Measurements from ENCODE around the gene LDHAL6B. TPM values are rescaled to one million over a fixed set of nuclear protein-coding genes. Genes with fewer than 3 reads are reported as not detected.
A peak's percentile ranks its signal among the peaks of the same experiment; 100 is the strongest.

The LDHAL6B gene
- total and polyA plus RNA-seq, 12 donors = not detected

DNA sequence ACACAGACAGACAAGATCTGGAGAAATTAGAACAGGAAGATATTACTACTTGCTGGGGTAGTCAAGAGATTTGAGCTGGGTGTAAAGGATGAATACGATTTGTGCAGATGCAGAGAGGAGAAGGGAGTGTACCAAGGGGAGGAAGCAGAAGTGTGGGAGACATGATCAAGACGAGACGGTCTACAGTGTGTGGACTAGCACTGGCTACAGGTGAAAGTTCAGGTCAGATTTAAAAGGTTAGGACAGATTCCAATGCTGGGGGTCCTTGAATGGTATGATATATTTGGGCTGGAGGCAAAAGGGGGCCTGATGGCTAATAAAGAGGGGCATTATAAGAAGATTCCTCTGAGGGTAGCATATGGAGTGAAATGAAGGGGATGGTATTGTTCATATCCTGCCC is 12.1 kb downstream of the LDHAL6B start:
- Histone ChIP-seq H3K4me3 (no peak overlapping the region), H3K36me3 (replicated peaks in 1 of 2) (no peaks in the 10 kb centered on the region), H3K9me3 (replicated peaks in 1 of 3) (no peaks in the 10 kb centered on the region), H3K4me1 (replicated peaks in 1 of 2) (peaks cover 0 to under 1% of the 10 kb centered on the region in 2 donors), H3K27me3 (no peaks in the 10 kb centered on the region), H3K27ac (no peak overlapping the region)
- WGBS, 4 donors = 80 to 91% (median 89%) methylated on average over 3 of the region's 3 CpGs
- intact Hi-C loops (cut with DNase I) = no loop called here
- no peak for DNase-seq
- no peak for TF ChIP-seq POLR2A (IDR thresholded peaks at IDR 0.05)
- TF ChIP-seq, protein P1, sequence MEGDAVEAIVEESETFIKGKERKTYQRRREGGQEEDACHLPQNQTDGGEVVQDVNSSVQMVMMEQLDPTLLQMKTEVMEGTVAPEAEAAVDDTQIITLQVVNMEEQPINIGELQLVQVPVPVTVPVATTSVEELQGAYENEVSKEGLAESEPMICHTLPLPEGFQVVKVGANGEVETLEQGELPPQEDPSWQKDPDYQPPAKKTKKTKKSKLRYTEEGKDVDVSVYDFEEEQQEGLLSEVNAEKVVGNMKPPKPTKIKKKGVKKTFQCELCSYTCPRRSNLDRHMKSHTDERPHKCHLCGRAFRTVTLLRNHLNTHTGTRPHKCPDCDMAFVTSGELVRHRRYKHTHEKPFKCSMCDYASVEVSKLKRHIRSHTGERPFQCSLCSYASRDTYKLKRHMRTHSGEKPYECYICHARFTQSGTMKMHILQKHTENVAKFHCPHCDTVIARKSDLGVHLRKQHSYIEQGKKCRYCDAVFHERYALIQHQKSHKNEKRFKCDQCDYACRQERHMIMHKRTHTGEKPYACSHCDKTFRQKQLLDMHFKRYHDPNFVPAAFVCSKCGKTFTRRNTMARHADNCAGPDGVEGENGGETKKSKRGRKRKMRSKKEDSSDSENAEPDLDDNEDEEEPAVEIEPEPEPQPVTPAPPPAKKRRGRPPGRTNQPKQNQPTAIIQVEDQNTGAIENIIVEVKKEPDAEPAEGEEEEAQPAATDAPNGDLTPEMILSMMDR (IDR thresholded peaks at IDR 0.05) = no peak

DNA sequence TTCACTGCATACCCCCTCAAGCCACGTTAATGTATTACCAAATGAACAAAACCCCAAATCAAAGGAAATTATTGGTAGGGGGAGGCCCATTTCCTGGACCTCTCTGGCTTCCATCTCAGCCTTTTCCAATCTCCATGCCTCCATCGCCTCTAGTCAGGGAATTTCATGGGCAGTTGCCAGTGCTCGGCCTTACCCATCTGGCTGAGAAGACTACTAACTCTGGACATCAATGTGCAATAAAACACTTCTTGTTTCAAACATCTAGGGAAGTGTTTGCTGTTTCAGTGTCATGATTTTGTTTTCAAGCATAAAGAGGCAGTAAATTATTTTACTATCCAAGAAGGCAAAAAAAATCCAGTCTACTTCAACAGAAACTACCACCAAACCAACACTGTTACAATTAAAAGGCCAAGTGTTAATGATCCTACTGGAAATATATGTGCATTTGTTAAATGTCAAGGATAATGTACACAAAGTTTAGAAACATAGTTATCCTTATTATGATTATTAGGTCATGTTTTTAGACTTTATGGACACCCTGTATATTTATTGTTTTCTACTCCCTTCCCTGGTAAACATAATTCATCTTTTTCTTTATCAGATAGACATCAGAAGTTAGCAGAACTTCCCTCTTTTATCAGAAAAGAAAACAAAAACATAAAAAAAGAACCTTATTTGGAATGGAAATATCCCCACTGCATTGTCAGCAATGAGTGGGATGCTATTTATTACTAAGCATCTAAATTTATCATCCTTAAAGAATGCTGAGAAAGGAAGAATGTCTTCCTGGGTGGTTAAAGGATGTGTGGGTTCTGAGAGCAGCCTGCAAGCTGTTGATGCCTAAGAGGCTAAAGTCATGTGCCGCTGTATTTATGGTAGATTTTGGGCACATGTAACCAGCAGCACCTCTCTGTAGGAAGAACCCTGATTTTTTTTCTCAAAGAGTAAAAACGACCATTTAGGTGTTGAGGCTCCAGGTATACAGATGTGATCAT is 15.2 kb downstream of the LDHAL6B start:
- Histone ChIP-seq H3K36me3 (replicated peaks in 1 of 2) (no peaks in the 10 kb centered on the region), H3K9me3 (replicated peaks in 1 of 3) (no peaks in the 10 kb centered on the region), H3K27me3 (no peaks in the 10 kb centered on the region), H3K4me1 (replicated peaks in 1 of 2) (peaks cover 0 to 11% of the 10 kb centered on the region in 2 donors), H3K4me3 (no peak overlapping the region), H3K27ac (peak overlapping the region in 2 of 5 donors; percentile 37 to 38)
- 60 to 76% (median 73%) methylated on average over 5 of the region's 5 CpGs for WGBS, 4 donors
- intact Hi-C loops (cut with DNase I) = no loop called here
- no peak for DNase-seq
- no peak for TF ChIP-seq POLR2A (IDR thresholded peaks at IDR 0.05)
- TF ChIP-seq, protein P1 (IDR thresholded peaks at IDR 0.05) = no peak

DNA sequence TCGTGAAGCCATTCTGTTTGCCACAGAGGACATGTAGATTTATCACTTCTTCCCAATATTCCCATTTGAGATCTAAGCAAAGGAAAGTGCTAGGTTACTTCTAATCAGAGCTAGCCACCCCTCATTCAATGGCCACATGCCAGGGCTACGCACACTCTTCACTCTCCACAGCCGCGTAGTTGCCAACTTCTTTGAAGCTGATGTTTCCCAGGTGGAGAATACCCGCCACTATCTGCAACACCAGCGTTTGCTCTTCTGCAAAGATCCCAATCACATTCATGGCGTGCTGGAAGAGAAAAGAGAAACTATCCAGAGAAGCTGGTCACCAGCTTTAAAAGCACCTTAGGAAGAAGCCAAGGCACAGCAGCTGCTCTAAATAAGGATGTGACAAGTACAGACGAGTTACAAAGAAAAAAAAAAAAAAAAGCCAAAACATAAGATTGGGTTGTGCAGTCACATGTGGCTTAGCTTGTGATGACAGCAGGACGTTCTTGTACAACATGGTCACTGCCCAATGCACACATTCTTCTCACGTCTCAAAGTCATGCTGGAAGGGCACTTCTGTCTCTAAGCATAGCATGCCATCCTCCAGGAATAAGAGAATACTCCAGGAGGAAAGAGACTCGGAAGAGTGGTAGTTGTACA is 16.4 kb downstream of the LDHAL6B start:
- TF ChIP-seq, protein P1 (IDR thresholded peaks at IDR 0.05) = no peak
- no peak for TF ChIP-seq POLR2A (IDR thresholded peaks at IDR 0.05)
- H3K36me3 ChIP-seq (replicated peaks in 1 of 2) = no peaks in the 10 kb centered on the region
- H3K27me3 ChIP-seq = no peaks in the 10 kb centered on the region
- peaks cover 0 to 11% of the 10 kb centered on the region in 2 donors for H3K4me1 ChIP-seq (replicated peaks in 1 of 2)
- intact Hi-C loops (cut with DNase I) = no loop called here
- no peaks in the 10 kb centered on the region for H3K9me3 ChIP-seq (replicated peaks in 1 of 3)
- WGBS, 4 donors = 80 to 94% (median 85%) methylated on average over 11 of the region's 11 CpGs
- no peak for DNase-seq
- no peak overlapping the region for H3K4me3 ChIP-seq
- H3K27ac ChIP-seq = peak overlapping the region in 1 of 5 donors; percentile 37

DNA sequence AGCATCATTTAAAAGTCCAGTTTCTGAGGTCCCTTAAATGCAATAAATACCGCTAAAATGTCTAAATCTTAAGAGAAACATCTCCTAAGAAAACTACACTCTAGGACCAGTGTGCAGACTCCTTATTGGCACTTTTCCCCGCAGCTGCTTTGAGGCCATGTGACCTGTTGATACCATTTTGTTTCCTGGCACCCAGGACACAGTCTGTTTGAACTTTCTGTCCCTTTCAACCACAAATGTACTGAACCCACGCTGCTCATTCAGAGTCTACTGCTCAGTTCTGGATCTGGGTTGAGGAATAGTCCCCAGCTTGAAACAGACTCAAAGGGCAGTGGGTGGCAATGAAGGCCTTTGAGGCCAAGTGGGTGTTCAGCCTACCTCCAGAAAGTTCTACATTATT is 17.1 kb downstream of the LDHAL6B start:
- peak in 1 of 7 donors; percentile 53 for DNase-seq
- peaks cover 0 to 11% of the 10 kb centered on the region in 2 donors for H3K4me1 ChIP-seq (replicated peaks in 1 of 2)
- no peak overlapping the region for H3K4me3 ChIP-seq
- no peak overlapping the region for H3K27ac ChIP-seq
- no peaks in the 10 kb centered on the region for H3K36me3 ChIP-seq (replicated peaks in 1 of 2)
- intact Hi-C loops (cut with DNase I) = no loop called here
- 75 to 93% (median 86%) methylated on average over 3 of the region's 3 CpGs for WGBS, 4 donors
- H3K9me3 ChIP-seq (replicated peaks in 1 of 3) = no peaks in the 10 kb centered on the region
- TF ChIP-seq, protein P1 (IDR thresholded peaks at IDR 0.05) = no peak
- no peak for TF ChIP-seq POLR2A (IDR thresholded peaks at IDR 0.05)
- H3K27me3 ChIP-seq = no peaks in the 10 kb centered on the region
